K562 (cell line): ENCODE data around the gene FOSL1. TPM values are rescaled to one million over a fixed set of nuclear protein-coding genes. Genes with fewer than 3 reads are reported as not detected.

Experiments
- EZH2 ChIP-seq: IDR thresholded peaks from 2 replicates; pipeline ENCODE4 v1.6.1; 2012; ENCODE audit warnings: low read depth, mild to moderate bottlenecking, inconsistent platforms, low read length, borderline replicate concordance
- FOXK1 ChIP-seq: sonication (generic); formaldehyde crosslinking; IDR thresholded peaks from 2 replicates; pipeline ENCODE4 v1.8.0; 2022; ENCODE audit warnings: missing genetic modification reagents, mild to moderate bottlenecking, borderline replicate concordance
- IFI16 ChIP-seq: fragments of 250-450 bp; sonication (Bioruptor Pico); IDR thresholded peaks from 2 replicates; pipeline ENCODE4 v2.1.2; 2022; ENCODE audit warnings: mild to moderate bottlenecking, inconsistent platforms
- KDM5B ChIP-seq: fragments of 200-600 bp; sonication (generic); IDR thresholded peaks from 2 replicates; pipeline ENCODE4 v1.6.1; 2012; ENCODE audit warnings: low read depth, mild to moderate bottlenecking, moderate library complexity, low read length, control low read depth, inconsistent platforms; ENCODE audit not compliant: insufficient replicate concordance
- MXI1 ChIP-seq: IDR thresholded peaks from 2 replicates; pipeline ENCODE4 v1.6.1; 2011; ENCODE audit warnings: low read depth, mild to moderate bottlenecking, improper control_type of control experiment, low read length
- RBM17 ChIP-seq: fragments of 200-400 bp; formaldehyde crosslinking; IDR thresholded peaks from 2 replicates; pipeline ENCODE4 v1.6.1; 2017; ENCODE audit warnings: low read depth, mild to moderate bottlenecking, low read length, borderline replicate concordance
- ZNF140 ChIP-seq: fragments of 250-450 bp; sonication (Bioruptor Pico); IDR thresholded peaks from 2 replicates; pipeline ENCODE4 v1.8.0; 2021; ENCODE audit warnings: moderate library complexity, mild to moderate bottlenecking, inconsistent platforms
- ZNF3 ChIP-seq: fragments of 250-450 bp; sonication (Bioruptor Pico); IDR thresholded peaks from 2 replicates; pipeline ENCODE4 v1.5.0; 2021; ENCODE audit warnings: mild to moderate bottlenecking, moderate library complexity
- ZNF395 ChIP-seq: fragments of 200-800 bp; sonication (Bioruptor generic); IDR thresholded peaks from 2 replicates; pipeline ENCODE4 v1.6.1; 2017; ENCODE audit warnings: missing genetic modification characterization, missing compliant biosample characterization
- ZNF398 ChIP-seq: fragments of 250-450 bp; sonication (Bioruptor Pico); IDR thresholded peaks from 2 replicates; pipeline ENCODE4 v1.8.0; 2021; ENCODE audit warnings: moderate library complexity, mild to moderate bottlenecking, inconsistent platforms
- polyA plus RNA-seq, 8 experiments: library from polyadenylated mRNA; depleted of rRNA in 4 of 8; stranded (reverse) in 5 of 8; unstranded in 3 of 8; fragments of >200 nt; fragmentation: Nextera tagmentation in 2 of 8; fragmentation: Illumina TruSeq in 1 of 8; extraction: Ambion mirVana in 2 of 8; extraction: Trizol in 1 of 8; gene quantifications; 2 replicates each; pipeline versions ENCODE4 v1.2.1 to v1.2.3, GENCODE V29; 2011 to 2014; ENCODE audit warnings: inconsistent platforms in 1 of 8, missing spikeins in 1 of 8
- total RNA-seq, 7 experiments: library from RNA; depleted of rRNA in 6 of 7; stranded (reverse); fragments of >200 nt in 6 of 7; fragmentation: Illumina TruSeq in 2 of 7; extraction: Trizol in 2 of 7; gene quantifications; 2 replicates each; pipeline versions ENCODE4 v1.2.1 to v1.2.3, GENCODE V29; 2011 to 2021; ENCODE audit warnings: low replicate concordance in 1 of 7
- TF ChIP-seq, protein P1 (sequence below): sonication (generic); formaldehyde crosslinking; IDR thresholded peaks from 2 replicates; pipeline ENCODE4 v1.8.0; 2022; ENCODE audit warnings: mild to moderate bottlenecking, missing genetic modification reagents
- TF ChIP-seq, protein P2 (sequence below): fragments of 200-400 bp; formaldehyde crosslinking; IDR thresholded peaks from 2 replicates; pipeline ENCODE4 v1.6.1; 2017; ENCODE audit warnings: mild to moderate bottlenecking, low read depth, low read length, moderate library complexity
- TF ChIP-seq, protein P3 (sequence below): sonication (generic); formaldehyde crosslinking; IDR thresholded peaks from 2 replicates; pipeline ENCODE4 v1.8.1; 2023; ENCODE audit warnings: missing genetic modification reagents, mild to moderate bottlenecking, borderline replicate concordance

FOSL1 gene
- total and polyA plus RNA-seq, 9 of the 15 experiments (the other 6 are each of a cell fraction or from before 2014, with no cell fraction given) = 3.5 to 39.6 (median 10.0) TPM

GRCh38 chr11:65888163-65888814 is 11.9 kb downstream of the FOSL1 start, which contains the start of gene FIBP (continued):
- no peak for TF ChIP-seq ZNF398 (CRISPR knock-in tag)
- TF ChIP-seq EZH2 = no peak
- TF ChIP-seq ZNF3 (CRISPR knock-in tag) = no peak
- TF ChIP-seq ZNF140 (CRISPR knock-in tag) = no peak
- TF ChIP-seq, protein P1, sequence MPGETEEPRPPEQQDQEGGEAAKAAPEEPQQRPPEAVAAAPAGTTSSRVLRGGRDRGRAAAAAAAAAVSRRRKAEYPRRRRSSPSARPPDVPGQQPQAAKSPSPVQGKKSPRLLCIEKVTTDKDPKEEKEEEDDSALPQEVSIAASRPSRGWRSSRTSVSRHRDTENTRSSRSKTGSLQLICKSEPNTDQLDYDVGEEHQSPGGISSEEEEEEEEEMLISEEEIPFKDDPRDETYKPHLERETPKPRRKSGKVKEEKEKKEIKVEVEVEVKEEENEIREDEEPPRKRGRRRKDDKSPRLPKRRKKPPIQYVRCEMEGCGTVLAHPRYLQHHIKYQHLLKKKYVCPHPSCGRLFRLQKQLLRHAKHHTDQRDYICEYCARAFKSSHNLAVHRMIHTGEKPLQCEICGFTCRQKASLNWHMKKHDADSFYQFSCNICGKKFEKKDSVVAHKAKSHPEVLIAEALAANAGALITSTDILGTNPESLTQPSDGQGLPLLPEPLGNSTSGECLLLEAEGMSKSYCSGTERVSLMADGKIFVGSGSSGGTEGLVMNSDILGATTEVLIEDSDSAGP = no peak
- TF ChIP-seq RBM17 = no peak
- TF ChIP-seq, protein P2, sequence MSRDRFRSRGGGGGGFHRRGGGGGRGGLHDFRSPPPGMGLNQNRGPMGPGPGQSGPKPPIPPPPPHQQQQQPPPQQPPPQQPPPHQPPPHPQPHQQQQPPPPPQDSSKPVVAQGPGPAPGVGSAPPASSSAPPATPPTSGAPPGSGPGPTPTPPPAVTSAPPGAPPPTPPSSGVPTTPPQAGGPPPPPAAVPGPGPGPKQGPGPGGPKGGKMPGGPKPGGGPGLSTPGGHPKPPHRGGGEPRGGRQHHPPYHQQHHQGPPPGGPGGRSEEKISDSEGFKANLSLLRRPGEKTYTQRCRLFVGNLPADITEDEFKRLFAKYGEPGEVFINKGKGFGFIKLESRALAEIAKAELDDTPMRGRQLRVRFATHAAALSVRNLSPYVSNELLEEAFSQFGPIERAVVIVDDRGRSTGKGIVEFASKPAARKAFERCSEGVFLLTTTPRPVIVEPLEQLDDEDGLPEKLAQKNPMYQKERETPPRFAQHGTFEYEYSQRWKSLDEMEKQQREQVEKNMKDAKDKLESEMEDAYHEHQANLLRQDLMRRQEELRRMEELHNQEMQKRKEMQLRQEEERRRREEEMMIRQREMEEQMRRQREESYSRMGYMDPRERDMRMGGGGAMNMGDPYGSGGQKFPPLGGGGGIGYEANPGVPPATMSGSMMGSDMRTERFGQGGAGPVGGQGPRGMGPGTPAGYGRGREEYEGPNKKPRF = no peak
- TF ChIP-seq MXI1 = no peak
- peak; percentile 97 for TF ChIP-seq KDM5B
- TF ChIP-seq ZNF395 (CRISPR knock-in tag) = peak; percentile 98
- TF ChIP-seq IFI16 (CRISPR knock-in tag) = no peak
- no peak for TF ChIP-seq FOXK1 (CRISPR knock-in tag)
- TF ChIP-seq, protein P3, sequence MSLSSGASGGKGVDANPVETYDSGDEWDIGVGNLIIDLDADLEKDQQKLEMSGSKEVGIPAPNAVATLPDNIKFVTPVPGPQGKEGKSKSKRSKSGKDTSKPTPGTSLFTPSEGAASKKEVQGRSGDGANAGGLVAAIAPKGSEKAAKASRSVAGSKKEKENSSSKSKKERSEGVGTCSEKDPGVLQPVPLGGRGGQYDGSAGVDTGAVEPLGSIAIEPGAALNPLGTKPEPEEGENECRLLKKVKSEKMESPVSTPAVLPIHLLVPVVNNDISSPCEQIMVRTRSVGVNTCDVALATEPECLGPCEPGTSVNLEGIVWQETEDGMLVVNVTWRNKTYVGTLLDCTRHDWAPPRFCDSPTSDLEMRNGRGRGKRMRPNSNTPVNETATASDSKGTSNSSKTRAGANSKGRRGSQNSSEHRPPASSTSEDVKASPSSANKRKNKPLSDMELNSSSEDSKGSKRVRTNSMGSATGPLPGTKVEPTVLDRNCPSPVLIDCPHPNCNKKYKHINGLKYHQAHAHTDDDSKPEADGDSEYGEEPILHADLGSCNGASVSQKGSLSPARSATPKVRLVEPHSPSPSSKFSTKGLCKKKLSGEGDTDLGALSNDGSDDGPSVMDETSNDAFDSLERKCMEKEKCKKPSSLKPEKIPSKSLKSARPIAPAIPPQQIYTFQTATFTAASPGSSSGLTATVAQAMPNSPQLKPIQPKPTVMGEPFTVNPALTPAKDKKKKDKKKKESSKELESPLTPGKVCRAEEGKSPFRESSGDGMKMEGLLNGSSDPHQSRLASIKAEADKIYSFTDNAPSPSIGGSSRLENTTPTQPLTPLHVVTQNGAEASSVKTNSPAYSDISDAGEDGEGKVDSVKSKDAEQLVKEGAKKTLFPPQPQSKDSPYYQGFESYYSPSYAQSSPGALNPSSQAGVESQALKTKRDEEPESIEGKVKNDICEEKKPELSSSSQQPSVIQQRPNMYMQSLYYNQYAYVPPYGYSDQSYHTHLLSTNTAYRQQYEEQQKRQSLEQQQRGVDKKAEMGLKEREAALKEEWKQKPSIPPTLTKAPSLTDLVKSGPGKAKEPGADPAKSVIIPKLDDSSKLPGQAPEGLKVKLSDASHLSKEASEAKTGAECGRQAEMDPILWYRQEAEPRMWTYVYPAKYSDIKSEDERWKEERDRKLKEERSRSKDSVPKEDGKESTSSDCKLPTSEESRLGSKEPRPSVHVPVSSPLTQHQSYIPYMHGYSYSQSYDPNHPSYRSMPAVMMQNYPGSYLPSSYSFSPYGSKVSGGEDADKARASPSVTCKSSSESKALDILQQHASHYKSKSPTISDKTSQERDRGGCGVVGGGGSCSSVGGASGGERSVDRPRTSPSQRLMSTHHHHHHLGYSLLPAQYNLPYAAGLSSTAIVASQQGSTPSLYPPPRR = no peak
